AG10803 (cell line): ENCODE data around the gene SPPL2B.

ENCODE experiments used
- DNase-seq: peaks from one replicate; pipeline ENCODE4 v3.0.0; 2010; ENCODE audit warnings: low read depth
- H3K4me3 ChIP-seq: 2 replicates; pipeline ENCODE4 v1.5.1; 2011; ENCODE audit warnings: mild to moderate bottlenecking, low read length, control low read depth
- TF ChIP-seq, protein P1 (sequence below): conservative IDR thresholded peaks from 2 replicates; pipeline ENCODE4 v1.5.1; 2011; ENCODE audit warnings: mild to moderate bottlenecking, low read length, control low read depth, inconsistent platforms

The SPPL2B gene

DNA sequence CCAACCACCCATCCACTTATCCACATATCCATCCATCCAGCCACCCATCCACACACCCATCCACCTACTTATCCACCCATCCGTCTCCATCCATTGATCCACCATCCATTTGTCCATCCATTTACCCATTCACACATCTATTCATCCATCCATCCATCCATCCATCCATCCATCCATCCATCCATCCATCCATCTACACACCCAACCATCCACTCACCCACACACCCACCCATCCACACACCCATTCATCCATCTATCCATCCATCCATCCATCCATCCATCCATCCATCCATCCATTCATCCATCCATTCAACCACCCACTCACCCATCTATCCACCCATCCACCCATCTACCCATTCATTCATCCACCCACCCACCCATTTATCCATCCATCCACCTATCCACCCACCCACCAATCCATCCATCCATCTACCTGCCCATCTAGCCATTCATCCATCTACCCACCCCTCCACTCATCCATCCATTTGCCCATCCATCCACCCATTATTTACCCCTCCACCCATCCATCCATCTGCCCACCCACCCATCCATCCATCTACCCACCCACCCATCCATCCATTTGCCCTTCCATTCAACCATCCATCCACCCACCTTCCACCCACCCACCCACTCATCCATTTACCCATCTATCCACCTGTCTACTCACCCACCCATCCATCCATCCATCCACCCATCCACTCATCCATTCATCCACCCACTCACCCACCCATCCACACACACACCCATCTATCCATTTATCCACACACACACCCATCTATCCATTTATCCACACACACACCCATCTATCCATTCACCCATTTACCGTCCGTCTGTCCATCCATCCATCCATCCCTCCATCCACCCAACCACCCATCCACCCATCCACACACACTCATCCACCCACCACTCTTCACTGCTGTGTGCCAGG is 29.1 kb downstream of the SPPL2B start:
- TF ChIP-seq, protein P1, sequence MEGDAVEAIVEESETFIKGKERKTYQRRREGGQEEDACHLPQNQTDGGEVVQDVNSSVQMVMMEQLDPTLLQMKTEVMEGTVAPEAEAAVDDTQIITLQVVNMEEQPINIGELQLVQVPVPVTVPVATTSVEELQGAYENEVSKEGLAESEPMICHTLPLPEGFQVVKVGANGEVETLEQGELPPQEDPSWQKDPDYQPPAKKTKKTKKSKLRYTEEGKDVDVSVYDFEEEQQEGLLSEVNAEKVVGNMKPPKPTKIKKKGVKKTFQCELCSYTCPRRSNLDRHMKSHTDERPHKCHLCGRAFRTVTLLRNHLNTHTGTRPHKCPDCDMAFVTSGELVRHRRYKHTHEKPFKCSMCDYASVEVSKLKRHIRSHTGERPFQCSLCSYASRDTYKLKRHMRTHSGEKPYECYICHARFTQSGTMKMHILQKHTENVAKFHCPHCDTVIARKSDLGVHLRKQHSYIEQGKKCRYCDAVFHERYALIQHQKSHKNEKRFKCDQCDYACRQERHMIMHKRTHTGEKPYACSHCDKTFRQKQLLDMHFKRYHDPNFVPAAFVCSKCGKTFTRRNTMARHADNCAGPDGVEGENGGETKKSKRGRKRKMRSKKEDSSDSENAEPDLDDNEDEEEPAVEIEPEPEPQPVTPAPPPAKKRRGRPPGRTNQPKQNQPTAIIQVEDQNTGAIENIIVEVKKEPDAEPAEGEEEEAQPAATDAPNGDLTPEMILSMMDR: no peak
- no peak for DNase-seq
- H3K4me3 ChIP-seq: no peak overlapping the region

DNA sequence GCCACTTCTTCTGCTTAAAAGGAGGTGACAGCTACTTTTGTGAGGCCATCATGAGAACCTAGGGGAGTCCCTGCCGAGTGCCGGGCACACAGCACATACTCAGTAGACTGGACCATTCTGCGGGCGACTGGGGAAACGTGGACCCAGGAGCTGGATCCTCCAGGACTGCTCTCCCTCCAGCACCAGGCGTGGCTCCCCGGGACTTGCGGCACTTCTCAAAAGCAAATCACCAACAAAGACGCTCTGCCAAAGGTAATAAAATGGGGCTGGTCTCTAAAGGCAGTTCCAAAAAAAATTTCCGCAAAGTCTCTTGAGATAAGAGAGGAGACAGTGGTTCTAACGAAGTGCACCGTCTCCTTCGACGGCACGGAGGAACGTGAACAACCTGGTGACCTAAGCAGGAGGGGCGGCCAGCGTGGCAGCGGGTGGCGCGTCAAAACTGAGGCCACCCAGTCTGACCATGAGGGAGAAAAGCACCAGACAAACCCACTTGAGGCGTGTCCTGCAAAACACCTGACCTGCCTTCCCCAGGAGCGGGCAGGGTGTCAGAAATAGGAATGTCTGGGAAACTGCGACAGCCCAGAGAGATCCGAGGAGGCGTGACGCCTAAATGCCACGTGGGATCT is 30.2 kb downstream of the SPPL2B start:
- no peak for DNase-seq
- TF ChIP-seq, protein P1: no peak

DNA sequence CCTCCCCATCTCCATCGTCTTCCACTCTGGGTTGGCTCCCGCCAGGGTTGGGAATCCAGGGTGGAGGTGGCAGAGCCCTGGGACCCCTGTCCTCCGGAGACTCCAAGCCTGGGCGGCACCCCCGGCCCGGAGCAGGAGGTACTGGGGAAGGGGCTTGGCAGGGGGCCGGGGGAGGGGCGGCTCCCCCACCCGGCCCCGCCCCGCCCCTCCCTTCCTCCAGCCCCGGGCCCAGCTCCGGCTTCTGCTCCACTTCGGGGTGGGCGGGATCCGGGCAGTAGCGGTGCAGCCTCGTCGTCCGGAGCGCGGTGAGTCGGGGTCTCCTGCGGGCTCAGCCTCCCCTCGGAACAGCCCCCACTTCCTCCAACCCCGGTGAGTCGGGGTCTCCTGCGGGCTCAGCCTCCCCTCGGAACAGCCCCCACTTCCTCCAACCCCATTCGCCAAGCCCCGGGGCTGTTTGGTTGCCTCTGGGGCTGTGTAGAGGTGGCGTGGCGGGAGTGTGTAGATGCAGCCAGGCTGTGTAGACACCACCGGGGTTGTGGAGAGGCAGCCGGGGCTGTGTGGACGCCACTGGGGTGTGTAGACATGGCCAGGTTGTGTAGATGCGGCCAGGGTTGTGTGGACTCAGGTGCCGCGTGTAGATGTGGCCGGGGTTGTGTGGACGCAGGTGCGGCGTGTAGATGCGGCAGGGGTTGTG is 31.7 kb downstream of the SPPL2B start, which contains the start of gene TMPRSS9:
Gene TMPRSS9 (plus strand): TSS at position 274 of the 694 bp plus-strand sequence. CDS start 29,521 bp downstream, outside the sequence.
- no peak within 1 kb of the TSS for H3K4me3 ChIP-seq

More for the DNA sequence above, 30.2 kb downstream of the SPPL2B start:
- H3K4me3 ChIP-seq: no peak overlapping the region

DNA sequence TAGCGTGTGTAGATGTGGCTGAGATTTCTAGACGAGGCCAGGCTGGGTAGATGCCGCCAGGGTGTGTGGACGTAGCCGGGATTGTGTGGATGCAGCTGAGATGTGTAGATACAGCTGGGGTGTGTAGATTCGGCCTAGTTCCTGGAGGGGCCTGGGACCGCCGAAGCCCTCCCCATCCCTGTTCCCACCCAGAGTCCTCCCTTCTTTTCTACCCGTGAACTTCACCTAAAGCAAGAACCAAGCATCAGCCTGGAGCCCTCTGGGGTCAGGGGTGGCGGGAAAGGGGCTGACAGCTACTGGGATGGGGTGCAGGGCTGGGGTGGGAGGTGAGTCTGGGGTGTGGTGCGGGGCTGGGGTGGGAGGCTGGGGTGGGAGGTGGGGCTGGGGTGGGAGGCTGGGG is 32.3 kb downstream of the SPPL2B start:
- TF ChIP-seq, protein P1: no peak
- no peak overlapping the region for H3K4me3 ChIP-seq
- no peak for DNase-seq

More for the DNA sequence above, 31.7 kb downstream of the SPPL2B start, which contains the start of gene TMPRSS9:
- TF ChIP-seq, protein P1: no peak
- no peak for DNase-seq

DNA sequence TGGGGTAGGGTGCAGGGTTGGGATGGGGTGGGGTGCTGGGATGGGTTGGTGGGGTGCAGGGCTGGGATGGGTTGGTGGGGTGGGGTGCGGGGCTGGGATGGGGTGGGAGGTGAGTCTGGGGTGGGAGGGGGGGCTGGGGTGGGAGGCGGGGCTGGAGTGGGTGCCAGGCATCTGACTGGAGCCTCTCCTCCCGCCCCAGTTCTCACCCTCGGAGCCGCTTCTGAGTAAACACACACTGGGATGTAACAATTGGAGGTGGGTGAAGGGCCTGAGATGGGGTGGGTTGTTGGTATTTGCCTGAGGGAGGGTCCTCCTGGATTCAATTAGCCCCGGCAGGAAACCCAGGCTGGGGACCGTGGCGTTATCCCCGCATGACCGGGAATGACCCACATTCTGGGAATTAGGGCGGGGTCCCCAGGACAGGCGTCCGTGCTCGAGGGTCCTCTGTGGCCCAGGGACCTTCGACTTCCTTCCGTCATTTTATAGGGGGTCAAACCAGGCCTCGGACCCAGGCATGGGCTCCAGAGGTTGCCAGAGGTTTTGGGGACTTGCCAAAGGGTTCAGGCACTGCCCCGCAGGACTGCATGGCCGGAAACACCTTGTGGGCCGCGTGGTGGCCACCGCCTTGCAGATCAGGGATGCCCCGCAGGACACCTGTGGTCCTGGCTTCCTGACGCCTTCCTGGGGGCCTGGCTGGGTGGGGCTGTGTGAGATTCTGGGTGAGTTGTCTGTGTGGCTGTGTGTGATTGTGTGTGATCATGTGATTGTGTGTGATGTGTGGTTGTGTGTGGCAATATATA is 33.0 kb downstream of the SPPL2B start:
- DNase-seq: no peak
- TF ChIP-seq, protein P1: no peak

More for the DNA sequence above, 33.0 kb downstream of the SPPL2B start:
- H3K4me3 ChIP-seq: no peak overlapping the region
